ENCODE results near the gene CPPED1. TPM values are rescaled to one million over a fixed set of nuclear protein-coding genes. Genes with fewer than 3 reads are reported as not detected.

CPPED1 gene
- total and polyA plus RNA-seq, 8 donors: 1.8 to 7.9 (median 3.6) TPM

GRCh38 chr16:12627394-12627793 is 176.3 kb downstream of the CPPED1 start:
- Histone ChIP-seq H3K36me3 (no peaks in the 10 kb centered on the region), H3K4me1 (no peaks in the 10 kb centered on the region), H3K27me3 (peaks cover 0 to 4% (median 0%) of the 10 kb centered on the region in 4 donors), H3K9me3 (no peaks in the 10 kb centered on the region), H3K4me3 (no peak overlapping the region), H3K27ac (no peak overlapping the region)
- DNase-seq: no peak
- no peak for TF ChIP-seq CTCF (IDR thresholded peaks at IDR 0.05)
- no peak for FAIRE-seq
- no peak for ATAC-seq
- WGBS, 2 donors: 61 to 72% methylated on average over 3 of the region's 3 CpGs
- intact Hi-C loops (cut with DNase I): no loop called here

GRCh38 chr16:12626411-12626810 is 177.3 kb downstream of the CPPED1 start:
- intact Hi-C loops (cut with DNase I): no loop called here
- H3K36me3 ChIP-seq: no peaks in the 10 kb centered on the region
- no peak for FAIRE-seq

GRCh38 chr16:12625716-12626115 is 178.0 kb downstream of the CPPED1 start:
- TF ChIP-seq CTCF (IDR thresholded peaks at IDR 0.05): no peak
- H3K4me1 ChIP-seq: no peaks in the 10 kb centered on the region
- no peaks in the 10 kb centered on the region for H3K27me3 ChIP-seq
- no peak overlapping the region for H3K4me3 ChIP-seq
- H3K9me3 ChIP-seq: no peaks in the 10 kb centered on the region
- DNase-seq (no peak), ATAC-seq (no peak), FAIRE-seq (no peak)
- intact Hi-C loops (cut with DNase I): no loop called here
- H3K27ac ChIP-seq: no peak overlapping the region
- no peaks in the 10 kb centered on the region for H3K36me3 ChIP-seq
- 60 to 74% methylated on average over 8 to 10 of the region's 10 CpGs for WGBS, 2 donors

More at GRCh38 chr16:12626411-12626810, 177.3 kb downstream of the CPPED1 start:
- TF ChIP-seq CTCF (IDR thresholded peaks at IDR 0.05): no peak
- Histone ChIP-seq H3K27ac (no peak overlapping the region), H3K4me3 (no peak overlapping the region), H3K27me3 (peaks cover 0 to under 1% (median 0%) of the 10 kb centered on the region in 4 donors), H3K9me3 (no peaks in the 10 kb centered on the region), H3K4me1 (no peaks in the 10 kb centered on the region)
- DNase-seq (no peak), ATAC-seq (no peak)
- WGBS, 2 donors: 41 to 67% methylated on average over 4 of the region's 4 CpGs

- Histone ChIP-seq H3K9me3 (no peaks in the 10 kb centered on the region), H3K4me3 (no peak overlapping the region), H3K36me3 (no peaks in the 10 kb centered on the region), H3K27ac (no peak overlapping the region), H3K27me3 (no peaks in the 10 kb centered on the region), H3K4me1 (no peaks in the 10 kb centered on the region)
- TF ChIP-seq CTCF (IDR thresholded peaks at IDR 0.05): no peak
- DNase-seq (no peak), FAIRE-seq (no peak), ATAC-seq (no peak)
- WGBS, 2 donors: 50 to 62% methylated on average over 7 of the region's 7 CpGs
- intact Hi-C loops (cut with DNase I): no loop called here
These were observed 178.6 kb downstream of the CPPED1 start for GRCh38 chr16:12625068-12625467.

GRCh38 chr16:12620150-12620549 is 183.5 kb downstream of the CPPED1 start:
- no peak for DNase-seq
- H3K27ac ChIP-seq: no peak overlapping the region
- no peak overlapping the region for H3K4me3 ChIP-seq
- 38 to 64% methylated on average over 1 of the region's 1 CpG for WGBS, 2 donors
- no peak for FAIRE-seq
- intact Hi-C loops (cut with DNase I): no loop called here
- no peak for ATAC-seq
- H3K36me3 ChIP-seq: no peaks in the 10 kb centered on the region
- no peaks in the 10 kb centered on the region for H3K4me1 ChIP-seq
- no peak for TF ChIP-seq CTCF (IDR thresholded peaks at IDR 0.05)
- no peaks in the 10 kb centered on the region for H3K9me3 ChIP-seq
- H3K27me3 ChIP-seq: no peaks in the 10 kb centered on the region
